ENCODE results near the gene KHDRBS2. TPM values are rescaled to one million over a fixed set of nuclear protein-coding genes. Genes with fewer than 3 reads are reported as not detected.

Gene KHDRBS2
- polyA plus RNA-seq, 1 of the 3 experiments (the other 2 are of a cell fraction) = not detected

DNA sequence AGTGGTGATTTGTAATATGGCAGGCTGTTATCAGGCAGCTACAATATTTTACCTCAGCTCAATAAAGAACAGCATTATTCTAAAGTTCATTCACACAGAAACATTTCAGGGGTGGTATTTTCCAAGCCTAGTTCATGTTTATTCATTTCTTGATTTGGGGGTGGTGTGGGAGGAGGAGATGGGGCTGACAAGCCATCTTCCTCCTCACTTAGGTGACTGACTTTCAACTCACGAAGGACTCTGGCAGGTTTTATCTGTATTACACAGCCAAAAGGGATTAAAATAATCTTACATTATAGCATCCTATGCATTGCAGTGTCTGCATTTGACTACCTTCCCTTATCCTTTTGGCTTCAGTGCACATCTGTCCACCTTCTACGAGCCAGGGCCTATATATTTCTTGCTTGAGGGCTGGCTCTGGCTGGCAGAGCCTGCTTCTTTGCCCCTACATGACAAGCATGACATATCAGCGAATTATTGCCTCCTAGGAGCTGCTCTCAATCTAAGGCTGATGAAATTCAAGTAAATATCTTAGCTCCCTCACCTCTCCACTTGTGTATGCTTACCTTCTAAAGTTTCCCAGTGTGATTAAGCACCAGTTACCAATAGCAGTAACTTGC lies 20.0 kb downstream of the KHDRBS2 start:
- ChIA-PET POLR2A (no interaction called here), CTCF (interaction anchor here (0.9 kb wide), 1 partner anchor 17 kb away, joined by 4 read pairs; no protein-coding TSS in a partner anchor)
- Histone ChIP-seq H3F3A (replicated peaks; ENCODE audit: insufficient read depth) (no peaks in the 10 kb centered on the region), H2AFZ (ENCODE audit: low read depth) (no peak overlapping the region), H3K9me2 (no peaks in the 10 kb centered on the region), H3K4me1 (ENCODE audit: control insufficient read depth in 1 of 2, insufficient read depth in 2 of 2, low read depth in 1 of 2, low read length in 1 of 2) (no peaks in the 10 kb centered on the region), H3K36me3 (replicated peaks in 1 of 2; ENCODE audit: control insufficient read depth in 1 of 2, insufficient read depth in 2 of 2, low read length in 1 of 2) (no peaks in the 10 kb centered on the region), H3K4me3 (ENCODE audit: low read depth in 2 of 2, low read length in 1 of 2) (no peak overlapping the region), H3K79me2 (ENCODE audit: insufficient read depth) (no peaks in the 10 kb centered on the region), H4K20me1 (ENCODE audit: insufficient read depth) (no peaks in the 10 kb centered on the region), H3K9ac (no peak overlapping the region), H3K27ac (ENCODE audit: low read depth in 2 of 2, low read length in 1 of 2) (no peak overlapping the region), H3K9me3 (no peaks in the 10 kb centered on the region), H3K4me2 (no peak overlapping the region), H3K27me3 (ENCODE audit: insufficient read depth) (no peaks in the 10 kb centered on the region)
- DNase-seq = no peak
- WGBS (ENCODE audit: low lambda C conversion rate) = 0% methylated on average over 3 of the region's 3 CpGs
- TF ChIP-seq RAD21 (IDR thresholded peaks at IDR 0.05; ENCODE audit: low read length) = no peak
- no peak for TF ChIP-seq MEF2A (IDR thresholded peaks at IDR 0.05; ENCODE audit: borderline replicate concordance, low read depth)
- no peak for TF ChIP-seq FOXM1 (IDR thresholded peaks at IDR 0.05; ENCODE audit: low read depth)
- TF ChIP-seq CHD2 (IDR thresholded peaks at IDR 0.05; ENCODE audit: low read length, partially characterized antibody) = no peak
- no peak for TF ChIP-seq RXRA (IDR thresholded peaks at IDR 0.05; ENCODE audit: borderline replicate concordance, low read depth)
- TF ChIP-seq FOXJ3 (CRISPR knock-in tag; IDR thresholded peaks at IDR 0.05) = no peak
- no peak for TF ChIP-seq ELF1 (IDR thresholded peaks at IDR 0.05)
- TF ChIP-seq, protein P1, sequence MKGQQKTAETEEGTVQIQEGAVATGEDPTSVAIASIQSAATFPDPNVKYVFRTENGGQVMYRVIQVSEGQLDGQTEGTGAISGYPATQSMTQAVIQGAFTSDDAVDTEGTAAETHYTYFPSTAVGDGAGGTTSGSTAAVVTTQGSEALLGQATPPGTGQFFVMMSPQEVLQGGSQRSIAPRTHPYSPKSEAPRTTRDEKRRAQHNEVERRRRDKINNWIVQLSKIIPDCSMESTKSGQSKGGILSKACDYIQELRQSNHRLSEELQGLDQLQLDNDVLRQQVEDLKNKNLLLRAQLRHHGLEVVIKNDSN (IDR thresholded peaks at IDR 0.05; ENCODE audit: borderline replicate concordance, low read depth) = no peak
- TF ChIP-seq RFX5 (IDR thresholded peaks at IDR 0.05; ENCODE audit: low read length) = no peak

DNA sequence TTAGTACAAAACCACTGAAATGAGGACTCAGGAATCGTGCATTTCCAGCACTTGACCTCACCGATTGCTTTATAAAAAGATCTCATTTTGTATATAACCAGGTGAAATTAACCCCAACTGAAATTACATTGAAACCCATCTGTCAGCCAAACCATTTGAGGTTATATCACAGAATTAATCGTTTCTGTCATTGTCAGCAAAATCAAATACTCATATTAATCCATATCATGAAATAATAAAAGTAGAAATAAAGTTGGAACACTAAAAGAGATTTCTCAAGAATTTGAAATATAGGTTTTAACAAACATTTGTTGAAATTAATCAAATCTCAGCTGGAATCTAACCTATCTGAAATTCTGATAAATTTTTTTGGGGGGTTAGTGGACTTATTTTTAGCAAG lies 23.7 kb downstream of the KHDRBS2 start:
- Histone ChIP-seq H3K4me1 (ENCODE audit: control insufficient read depth in 1 of 2, insufficient read depth in 2 of 2, low read depth in 1 of 2, low read length in 1 of 2) (no peaks in the 10 kb centered on the region), H3K4me2 (no peak overlapping the region), H4K20me1 (ENCODE audit: insufficient read depth) (no peaks in the 10 kb centered on the region), H3K4me3 (ENCODE audit: low read depth in 2 of 2, low read length in 1 of 2) (no peak overlapping the region), H3K9me2 (no peaks in the 10 kb centered on the region), H3K9me3 (no peaks in the 10 kb centered on the region), H3K9ac (no peak overlapping the region), H3F3A (replicated peaks; ENCODE audit: insufficient read depth) (no peaks in the 10 kb centered on the region), H3K36me3 (replicated peaks in 1 of 2; ENCODE audit: control insufficient read depth in 1 of 2, insufficient read depth in 2 of 2, low read length in 1 of 2) (no peaks in the 10 kb centered on the region), H2AFZ (ENCODE audit: low read depth) (no peak overlapping the region), H3K27me3 (ENCODE audit: insufficient read depth) (no peaks in the 10 kb centered on the region), H3K27ac (ENCODE audit: low read depth in 2 of 2, low read length in 1 of 2) (no peak overlapping the region), H3K79me2 (ENCODE audit: insufficient read depth) (no peaks in the 10 kb centered on the region)
- 0% methylated on average over 3 of the region's 3 CpGs for WGBS (ENCODE audit: low lambda C conversion rate)
- TF ChIP-seq EP300 (IDR thresholded peaks at IDR 0.05; ENCODE audit: borderline replicate concordance in 1 of 2, low read depth in 1 of 2, low read length in 1 of 2) (no peak), NRF1 (IDR thresholded peaks at IDR 0.05; ENCODE audit: low read depth, low read length) (no peak)
- CTCF ChIA-PET = no interaction called here
- DNase-seq = no peak
- POLR2A ChIA-PET = no interaction called here

DNA sequence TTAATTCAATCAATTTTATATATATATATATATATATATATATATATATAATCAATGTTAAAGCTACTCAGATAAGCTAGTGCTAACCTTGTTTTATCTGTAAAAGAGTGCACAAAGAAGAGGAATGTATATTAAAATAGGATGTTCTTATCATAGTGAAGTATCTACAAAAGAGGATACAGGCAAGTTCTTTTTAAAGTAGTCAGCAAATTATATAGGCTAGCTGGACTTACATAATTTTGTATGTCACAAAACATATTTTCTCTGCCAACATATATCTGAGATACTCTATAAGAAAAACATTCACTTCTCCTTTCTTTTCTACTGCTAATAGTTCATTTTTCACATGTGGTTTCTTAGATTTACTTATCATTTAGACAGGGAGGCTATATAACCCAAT lies 39.9 kb downstream of the KHDRBS2 start:
- no peaks in the 10 kb centered on the region for H3K27me3 ChIP-seq (ENCODE audit: insufficient read depth)
- no peaks in the 10 kb centered on the region for H3K4me1 ChIP-seq (ENCODE audit: control insufficient read depth in 1 of 2, insufficient read depth in 2 of 2, low read depth in 1 of 2, low read length in 1 of 2)
- no peaks in the 10 kb centered on the region for H3K79me2 ChIP-seq (ENCODE audit: insufficient read depth)
- no peaks in the 10 kb centered on the region for H3F3A ChIP-seq (replicated peaks; ENCODE audit: insufficient read depth)
- no peak overlapping the region for H3K4me2 ChIP-seq
- no peak overlapping the region for H3K4me3 ChIP-seq (ENCODE audit: low read depth in 2 of 2, low read length in 1 of 2)
- H3K9me2 ChIP-seq = no peaks in the 10 kb centered on the region
- H3K36me3 ChIP-seq (replicated peaks in 1 of 2; ENCODE audit: control insufficient read depth in 1 of 2, insufficient read depth in 2 of 2, low read length in 1 of 2) = no peaks in the 10 kb centered on the region
- no peaks in the 10 kb centered on the region for H4K20me1 ChIP-seq (ENCODE audit: insufficient read depth)
- no peaks in the 10 kb centered on the region for H3K9me3 ChIP-seq
- H2AFZ ChIP-seq (ENCODE audit: low read depth) = no peak overlapping the region
- H3K27ac ChIP-seq (ENCODE audit: low read depth in 2 of 2, low read length in 1 of 2) = no peak overlapping the region
- POLR2A ChIA-PET = no interaction called here
- H3K9ac ChIP-seq = no peak overlapping the region
- CTCF ChIA-PET = no interaction called here
- no peak for DNase-seq
- TF ChIP-seq MXI1 (IDR thresholded peaks at IDR 0.05; ENCODE audit: low read depth, low read length) (no peak), FOXJ3 (CRISPR knock-in tag; IDR thresholded peaks at IDR 0.05) (no peak), GATA2 (CRISPR knock-in tag; IDR thresholded peaks at IDR 0.05) (no peak), RCOR1 (IDR thresholded peaks at IDR 0.05; ENCODE audit: low read length) (no peak), JUND (IDR thresholded peaks at IDR 0.05) (no peak), FOXM1 (IDR thresholded peaks at IDR 0.05; ENCODE audit: low read depth) (no peak), TEAD4 (IDR thresholded peaks at IDR 0.05; ENCODE audit: borderline replicate concordance, insufficient read depth) (no peak), NRF1 (IDR thresholded peaks at IDR 0.05; ENCODE audit: low read depth, low read length) (no peak), GABPA (IDR thresholded peaks at IDR 0.05; ENCODE audit: low read depth) (no peak), RXRA (IDR thresholded peaks at IDR 0.05; ENCODE audit: borderline replicate concordance, low read depth) (no peak), SIN3A (IDR thresholded peaks at IDR 0.05; ENCODE audit: borderline replicate concordance, low read depth, low read length) (no peak)
- TF ChIP-seq, protein P1 (IDR thresholded peaks at IDR 0.05; ENCODE audit: borderline replicate concordance, low read depth) = no peak
- TF ChIP-seq, protein P2, sequence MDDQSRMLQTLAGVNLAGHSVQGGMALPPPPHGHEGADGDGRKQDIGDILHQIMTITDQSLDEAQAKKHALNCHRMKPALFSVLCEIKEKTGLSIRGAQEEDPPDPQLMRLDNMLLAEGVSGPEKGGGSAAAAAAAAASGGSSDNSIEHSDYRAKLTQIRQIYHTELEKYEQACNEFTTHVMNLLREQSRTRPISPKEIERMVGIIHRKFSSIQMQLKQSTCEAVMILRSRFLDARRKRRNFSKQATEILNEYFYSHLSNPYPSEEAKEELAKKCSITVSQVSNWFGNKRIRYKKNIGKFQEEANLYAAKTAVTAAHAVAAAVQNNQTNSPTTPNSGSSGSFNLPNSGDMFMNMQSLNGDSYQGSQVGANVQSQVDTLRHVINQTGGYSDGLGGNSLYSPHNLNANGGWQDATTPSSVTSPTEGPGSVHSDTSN (IDR thresholded peaks at IDR 0.05) = no peak
- TF ChIP-seq, protein P3, sequence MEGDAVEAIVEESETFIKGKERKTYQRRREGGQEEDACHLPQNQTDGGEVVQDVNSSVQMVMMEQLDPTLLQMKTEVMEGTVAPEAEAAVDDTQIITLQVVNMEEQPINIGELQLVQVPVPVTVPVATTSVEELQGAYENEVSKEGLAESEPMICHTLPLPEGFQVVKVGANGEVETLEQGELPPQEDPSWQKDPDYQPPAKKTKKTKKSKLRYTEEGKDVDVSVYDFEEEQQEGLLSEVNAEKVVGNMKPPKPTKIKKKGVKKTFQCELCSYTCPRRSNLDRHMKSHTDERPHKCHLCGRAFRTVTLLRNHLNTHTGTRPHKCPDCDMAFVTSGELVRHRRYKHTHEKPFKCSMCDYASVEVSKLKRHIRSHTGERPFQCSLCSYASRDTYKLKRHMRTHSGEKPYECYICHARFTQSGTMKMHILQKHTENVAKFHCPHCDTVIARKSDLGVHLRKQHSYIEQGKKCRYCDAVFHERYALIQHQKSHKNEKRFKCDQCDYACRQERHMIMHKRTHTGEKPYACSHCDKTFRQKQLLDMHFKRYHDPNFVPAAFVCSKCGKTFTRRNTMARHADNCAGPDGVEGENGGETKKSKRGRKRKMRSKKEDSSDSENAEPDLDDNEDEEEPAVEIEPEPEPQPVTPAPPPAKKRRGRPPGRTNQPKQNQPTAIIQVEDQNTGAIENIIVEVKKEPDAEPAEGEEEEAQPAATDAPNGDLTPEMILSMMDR (IDR thresholded peaks at IDR 0.05) = no peak

Measured in SK-N-SH (cell line).